ENCODE results near the gene EFHC1. TPM values are rescaled to one million over a fixed set of nuclear protein-coding genes. Genes with fewer than 3 reads are reported as not detected.

Gene EFHC1
- total RNA-seq, 1 experiment from 2014 or later, result 13.2 TPM

GRCh38 chr6:52547647-52548352 is 127.7 kb downstream of the EFHC1 start:
- Histone ChIP-seq H4K20me1 (ENCODE audit: control insufficient read depth, insufficient read depth, insufficient read length) (no peaks in the 10 kb centered on the region), H4K5ac (ENCODE audit: insufficient read length, low read depth, low read length) (no peak overlapping the region), H4K91ac (ENCODE audit: insufficient read length, low read depth, low read length) (no peak overlapping the region), H3K56ac (ENCODE audit: insufficient read length, low read depth, low read length) (no peak overlapping the region), H2AK5ac (ENCODE audit: insufficient read length, low read length) (no peak overlapping the region), H2BK12ac (ENCODE audit: insufficient read length, low read depth, low read length) (no peak overlapping the region), H2BK20ac (ENCODE audit: low read depth, low read length, poor library complexity, severe bottlenecking) (no peak overlapping the region), H3K14ac (ENCODE audit: insufficient read depth, low read length) (no peak overlapping the region), H2BK120ac (ENCODE audit: low read depth, low read length, poor library complexity, severe bottlenecking) (no peak overlapping the region), H3K9ac (ENCODE audit: extremely low read depth, insufficient read length, low read length) (no peak overlapping the region), H2BK15ac (ENCODE audit: low read depth, low read length) (no peak overlapping the region), H3K23ac (ENCODE audit: insufficient read length, low read depth, low read length) (no peak overlapping the region), H3K4me1 (ENCODE audit: insufficient read depth, low read length) (peaks cover 12% of the 10 kb centered on the region), H3K79me2 (ENCODE audit: insufficient read depth, low read length) (peaks cover 8% of the 10 kb centered on the region; the same call in 1 of the 2 replicates), H3K4me2 (ENCODE audit: insufficient read depth, insufficient read length, low read length) (no peak overlapping the region), H3K79me1 (ENCODE audit: insufficient read depth, low read depth, low read length, poor library complexity, severe bottlenecking) (no peaks in the 10 kb centered on the region), H3K27ac (ENCODE audit: insufficient read length, low read depth, low read length) (no peak overlapping the region), H3K23me2 (ENCODE audit: insufficient read length, low read depth, low read length, poor library complexity, severe bottlenecking) (no peaks in the 10 kb centered on the region), H3K4ac (ENCODE audit: low read depth, low read length) (no peak overlapping the region), H2BK5ac (ENCODE audit: insufficient read length, low read length) (no peak overlapping the region), H4K8ac (replicated peaks; ENCODE audit: insufficient read length, low read depth, low read length) (no peak overlapping the region), H2AFZ (ENCODE audit: low read length) (no peak overlapping the region), H3K18ac (ENCODE audit: insufficient read length, low read depth, low read length) (no peak overlapping the region), H3K9me3 (ENCODE audit: control insufficient read depth, low read depth, low read length) (no peaks in the 10 kb centered on the region), H3K27me3 (ENCODE audit: insufficient read depth, low read length) (no peaks in the 10 kb centered on the region), H3T11ph (ENCODE audit: low read length) (no peak overlapping the region)
- Mint-ChIP-seq H3K4me1 (peaks cover 60 to 65% of the 10 kb centered on the region in 2 experiments), H3K4me3 (no peak overlapping the region), H3K36me3 (ENCODE audit: insufficient read depth in 1 of 3, low read depth in 3 of 3) (no peaks in the 10 kb centered on the region), H3K27ac (peak overlapping the region in 1 of 3 experiments; percentile 3; a peak in 1 of 7 replicates), H3K9me3 (no peaks in the 10 kb centered on the region), H3K27me3 (ENCODE audit: low read depth) (no peaks in the 10 kb centered on the region)
- DNase-seq, result no peak
- no CpG with 5 or more reads among the region's 9 CpGs for WGBS (ENCODE audit: extremely low coverage, insufficient read length, low lambda C conversion rate)
- TF ChIP-seq CTCF (conservative IDR thresholded peaks at IDR 0.05), result no peak

Data from H9 (cell line).